NCI-H510A treated with DMSO at 0.1 percent for 48 hours (cell line): ENCODE measurements around the gene CYTH1.
A peak's percentile ranks its signal among the peaks of the same experiment; 100 is the strongest.
"Not testable (repeated sequence)": the region's sequence is repeated elsewhere in the genome, so short reads cannot be mapped to it uniquely, and the experiment has no call there.

ENCODE experiments used
- DNase-seq: peaks from one replicate; lab custom pipeline; 2025; lab: John Stamatoyannopoulos, UW

The CYTH1 gene

DNA sequence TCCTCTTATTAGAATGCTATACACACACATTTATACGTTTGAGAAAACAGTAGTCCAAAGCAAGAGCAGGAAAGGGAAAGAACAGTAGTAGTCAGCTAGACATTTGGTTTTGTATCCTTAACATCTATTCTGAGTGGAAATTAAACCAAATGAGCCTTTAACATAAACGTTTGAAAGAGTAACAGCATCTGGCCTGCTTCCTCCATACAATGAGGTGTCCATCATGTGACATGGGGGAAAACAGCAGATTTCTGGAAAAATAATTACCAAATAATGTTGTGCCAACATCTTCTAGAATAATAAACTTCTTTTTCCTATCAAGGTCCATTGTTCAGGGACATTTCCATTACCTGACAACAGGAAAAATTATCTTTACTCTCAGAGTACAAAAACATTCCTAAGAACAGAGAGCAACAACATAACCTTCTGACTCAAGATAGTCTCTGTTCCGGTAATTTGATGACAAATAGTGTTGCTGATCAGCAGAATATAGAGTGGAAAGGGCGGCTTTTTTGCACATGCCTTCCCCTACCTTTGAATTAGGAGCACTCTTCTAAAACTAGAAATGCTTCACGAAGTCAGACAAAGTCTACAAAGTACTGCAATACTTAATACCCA lies 20.2 kb downstream of the CYTH1 start:
- no peak for DNase-seq

- no peak for DNase-seq
Observed at GRCh38 chr17:78759969-78760352, 22.1 kb downstream of the CYTH1 start.

DNA sequence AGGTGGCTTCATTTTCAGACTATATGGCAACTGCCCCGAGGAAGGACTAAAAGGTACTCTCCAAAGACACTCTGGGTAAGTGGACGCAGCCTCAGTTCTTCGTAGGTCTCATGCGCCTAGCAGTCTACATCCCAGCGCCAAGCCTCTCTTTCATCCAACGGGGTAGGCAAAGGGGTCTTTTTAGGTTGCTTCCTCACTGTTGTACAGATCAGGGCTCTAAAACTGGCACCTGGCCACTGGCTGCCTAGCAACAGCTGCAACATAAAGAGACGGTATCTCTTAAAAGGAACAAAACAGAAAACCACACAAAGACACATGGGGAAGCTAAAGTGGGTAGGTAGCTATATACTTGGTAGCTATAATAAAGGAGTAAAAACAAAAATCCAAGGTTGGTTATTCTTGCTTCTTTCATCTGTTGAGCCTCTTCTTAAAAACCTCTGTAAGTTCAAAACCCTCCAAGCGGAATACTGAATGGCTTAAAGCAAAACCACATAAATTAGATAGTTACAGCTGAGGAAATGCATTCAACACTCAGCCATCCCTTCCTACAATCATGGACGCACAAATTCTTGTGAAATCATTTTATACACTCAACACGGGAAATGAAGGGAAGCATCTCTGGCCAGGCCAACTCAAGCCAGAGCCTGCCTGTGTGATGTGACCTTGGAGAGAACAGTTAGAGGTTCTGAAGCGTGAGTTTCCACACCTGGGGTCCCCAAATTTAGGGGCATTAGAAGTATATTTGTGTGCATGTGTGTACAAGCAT lies 22.7 kb downstream of the CYTH1 start:
- DNase-seq: peak; percentile 25

GRCh38 chr17:78753316-78754250 lies 28.5 kb downstream of the CYTH1 start:
- no peak for DNase-seq

GRCh38 chr17:78751447-78752161 lies 30.5 kb downstream of the CYTH1 start:
- no peak for DNase-seq

DNA sequence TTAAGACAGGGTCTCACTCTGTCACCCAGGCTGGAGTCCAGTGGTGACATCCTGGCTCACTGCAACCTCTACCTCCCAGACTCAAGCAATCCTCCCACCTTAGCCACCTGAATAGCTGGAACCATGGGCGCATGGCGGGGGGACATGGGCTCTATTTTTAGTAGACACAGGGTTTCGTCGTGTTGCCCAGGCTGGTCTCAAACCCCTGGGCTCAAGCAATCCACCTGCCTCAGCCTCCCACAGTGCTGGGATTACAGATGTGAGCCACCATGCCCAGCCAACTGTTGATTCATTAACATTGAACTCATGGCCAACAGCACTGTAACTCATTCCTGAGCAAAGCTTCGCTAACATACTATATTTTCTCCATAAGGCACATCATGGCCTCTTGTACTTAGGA lies 31.1 kb downstream of the CYTH1 start:
- not testable (repeated sequence) for DNase-seq

DNA sequence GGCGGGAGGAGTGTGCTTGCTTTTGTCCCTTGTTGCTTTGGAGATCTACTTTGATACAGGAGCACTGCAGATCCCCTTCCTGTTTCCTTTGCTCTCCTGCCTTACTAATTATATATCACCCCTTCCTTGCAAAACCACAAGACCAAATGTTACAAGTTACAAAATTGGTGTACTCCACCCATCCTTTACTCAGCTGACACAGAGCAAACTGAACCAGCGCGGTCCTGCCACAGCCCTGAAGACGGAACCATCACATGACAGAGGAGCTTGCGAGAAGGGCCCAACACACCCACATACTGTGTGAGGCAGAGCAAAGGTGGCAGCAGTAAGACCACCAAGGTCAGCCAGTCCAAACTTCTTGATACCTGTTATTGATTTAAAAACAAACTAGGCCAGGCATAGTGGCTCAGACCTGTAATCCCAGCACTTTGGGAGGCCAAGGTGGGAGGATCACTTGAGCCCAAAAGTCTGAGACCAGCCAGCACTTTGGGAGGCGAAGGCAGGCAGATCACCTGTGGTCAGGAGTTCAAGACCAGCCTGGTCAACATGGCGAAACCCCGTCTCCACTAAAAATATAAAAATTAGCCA lies 33.2 kb downstream of the CYTH1 start:
- DNase-seq: no peak

DNA sequence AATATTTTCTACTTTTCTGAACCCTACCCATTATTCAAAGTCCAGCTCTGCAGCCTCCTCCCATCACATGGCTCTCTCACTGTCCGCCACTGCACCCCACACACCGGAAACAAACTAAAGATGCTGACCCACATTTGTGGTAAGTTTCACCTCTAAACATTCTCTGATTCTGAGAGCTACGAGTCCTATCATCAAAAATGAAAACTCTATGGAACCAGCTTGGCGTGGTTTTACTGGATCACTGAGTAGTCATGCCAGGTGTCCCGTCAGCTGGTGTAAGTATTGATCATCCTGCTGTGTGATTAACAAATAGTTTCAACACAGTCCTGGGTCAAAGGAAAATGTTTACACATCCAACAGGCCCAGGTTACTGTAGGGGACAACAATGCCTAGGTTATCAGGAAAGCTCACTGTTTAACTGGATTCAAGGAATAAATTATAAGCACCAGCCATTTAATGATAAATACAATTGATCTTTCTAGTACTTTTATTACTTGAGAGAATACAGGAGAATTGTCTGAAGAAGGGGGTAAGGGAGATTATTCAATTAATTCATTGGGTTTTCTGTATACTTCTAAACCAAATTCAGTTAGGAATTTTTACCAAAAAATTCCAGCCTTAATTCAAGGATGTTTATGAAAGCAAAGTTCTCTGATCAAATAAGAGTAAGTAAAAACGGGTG lies 33.9 kb downstream of the CYTH1 start:
- DNase-seq: no peak

GRCh38 chr17:78747488-78747887 lies 34.6 kb downstream of the CYTH1 start:
- no peak for DNase-seq

GRCh38 chr17:78746949-78747269 lies 35.2 kb downstream of the CYTH1 start:
- no peak for DNase-seq

DNA sequence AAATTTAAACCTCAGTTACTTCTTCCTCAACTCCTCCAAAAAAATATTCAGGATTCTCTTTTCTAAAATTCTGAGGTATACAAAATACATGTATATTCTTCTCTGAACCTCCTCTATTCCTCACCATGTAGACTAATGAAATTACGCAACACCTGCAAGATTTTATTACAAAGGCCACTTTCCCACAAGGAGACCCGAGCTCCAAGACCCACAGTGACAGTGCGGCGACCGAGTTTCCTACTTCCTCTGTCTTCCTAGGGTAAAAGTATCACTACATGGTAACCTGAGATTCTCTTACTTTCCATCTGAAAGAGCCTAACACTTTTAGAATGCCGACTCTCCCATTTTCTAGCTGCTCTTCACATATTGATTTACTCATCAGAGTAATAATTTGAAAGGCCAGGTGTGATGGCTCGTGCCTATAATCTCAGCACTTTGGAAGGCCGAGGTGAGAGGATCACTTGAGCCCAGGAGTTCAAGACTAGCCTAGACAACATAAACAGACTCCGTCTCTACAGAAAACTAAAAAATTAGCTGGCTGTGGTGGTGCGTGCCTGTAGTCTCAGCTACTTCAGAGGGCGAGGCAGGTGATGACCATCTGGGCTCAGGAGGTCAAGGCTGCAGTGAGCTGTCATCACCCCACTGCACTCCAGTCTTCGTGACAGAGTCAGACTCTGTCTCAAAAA lies 35.7 kb downstream of the CYTH1 start:
- DNase-seq: no peak

- peak; percentile 18 for DNase-seq
Observed at GRCh38 chr17:78745407-78746088, 36.5 kb downstream of the CYTH1 start.

GRCh38 chr17:78742901-78743300 lies 39.2 kb downstream of the CYTH1 start:
- no peak for DNase-seq

DNA sequence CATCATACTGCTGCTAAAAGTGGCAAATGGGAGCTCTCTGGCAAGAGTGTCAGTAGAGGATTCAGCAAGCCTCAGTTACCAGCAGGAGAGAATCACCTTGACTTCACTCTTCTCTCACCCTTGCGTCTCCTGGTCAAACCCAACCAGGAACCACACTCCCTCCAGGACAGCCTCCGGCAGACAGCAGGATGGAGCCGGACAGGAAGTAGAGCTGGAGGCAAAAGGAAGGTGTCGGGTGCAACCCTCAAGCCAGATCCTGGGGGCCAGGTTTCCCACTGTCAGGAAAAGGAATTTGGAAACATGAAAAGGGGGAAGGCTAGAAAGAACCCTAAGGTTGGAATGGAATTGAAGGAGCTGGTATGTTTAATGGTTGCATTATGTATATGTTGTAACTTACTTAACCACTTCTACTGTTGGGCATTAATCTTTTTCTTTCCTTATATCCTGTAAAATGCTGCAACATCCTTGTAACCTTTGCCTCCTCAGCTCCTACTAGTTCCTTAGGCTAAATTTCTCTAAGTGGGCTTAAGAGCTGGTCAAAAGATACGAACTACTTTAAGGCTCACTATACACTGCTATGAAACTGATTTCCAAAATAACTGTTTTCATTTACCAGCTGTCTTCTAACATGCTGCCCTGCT lies 40.3 kb downstream of the CYTH1 start:
- DNase-seq: no peak

- no peak for DNase-seq
Observed at GRCh38 chr17:78739331-78739931, 42.6 kb downstream of the CYTH1 start.

GRCh38 chr17:78738698-78739097 lies 43.4 kb downstream of the CYTH1 start:
- DNase-seq: no peak

GRCh38 chr17:78738278-78738677 lies 43.8 kb downstream of the CYTH1 start:
- no peak for DNase-seq

DNA sequence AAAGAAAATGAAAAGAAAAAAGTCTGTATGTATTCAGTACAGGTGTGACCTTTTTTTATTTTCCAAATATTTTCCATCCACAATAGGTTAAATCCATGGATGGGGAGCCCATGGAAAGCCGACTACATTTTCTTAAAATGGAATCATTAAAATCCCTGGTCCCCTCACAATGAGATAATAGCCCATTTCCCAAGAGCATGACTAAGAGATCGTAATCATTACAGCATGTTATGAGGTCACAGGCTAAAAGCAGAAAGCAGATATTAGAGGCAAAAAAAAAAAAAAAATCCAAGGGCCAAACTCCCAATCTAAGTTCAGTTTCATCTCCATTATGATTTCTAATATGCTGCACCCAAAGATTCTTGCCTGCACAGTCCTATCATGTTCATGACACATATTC lies 44.7 kb downstream of the CYTH1 start:
- no peak for DNase-seq

- DNase-seq: peak; percentile 82
Observed at GRCh38 chr17:78736526-78737079, 45.5 kb downstream of the CYTH1 start.
